CD14-positive monocyte (primary cell): ENCODE measurements around the gene URAD. TPM values are rescaled to one million over a fixed set of nuclear protein-coding genes. Genes with fewer than 3 reads are reported as not detected.

Source experiments
- DNase-seq, 3 donors: peaks; one replicate each; pipeline ENCODE4 v3.0.0-alpha.2; 2011 to 2022
- H2AFZ ChIP-seq: 2 replicates; pipeline ENCODE4 v1.6.0; 2012; ENCODE audit warnings: mild to moderate bottlenecking, low read depth, low read length, inconsistent platforms; ENCODE audit not compliant: insufficient read depth, poor library complexity, severe bottlenecking
- H3K27ac ChIP-seq, 2 donors: 1 replicate in 1 of 2; 2 replicates in 1 of 2; pipeline ENCODE4 v1.5.1; 2012 to 2013; ENCODE audit warnings: low read length in 2 of 2, control low read depth in 1 of 2, inconsistent platforms in 1 of 2, low read depth in 1 of 2, mild to moderate bottlenecking in 1 of 2
- H3K27me3 ChIP-seq, 2 donors: one replicate each; pipeline versions ENCODE4 v1.6.0 to v1.6.1; 2011 to 2013; ENCODE audit warnings: low read length in 2 of 2; ENCODE audit not compliant: control insufficient read depth in 2 of 2, insufficient read depth in 2 of 2
- H3K36me3 ChIP-seq, 2 donors: replicated peaks in 1 of 2; 1 replicate in 1 of 2; 2 replicates in 1 of 2; pipeline versions ENCODE4 v1.5.1 to v1.6.1; 2012 to 2013; ENCODE audit warnings: low read length in 2 of 2, control low read depth in 1 of 2, inconsistent platforms in 1 of 2, mild to moderate bottlenecking in 1 of 2; ENCODE audit not compliant: insufficient read depth in 2 of 2, control insufficient read depth in 1 of 2
- H3K4me1 ChIP-seq, 2 donors: 1 replicate in 1 of 2; 2 replicates in 1 of 2; pipeline versions ENCODE4 v1.5.1 to v1.6.1; 2012 to 2013; ENCODE audit warnings: low read length in 2 of 2, control low read depth in 1 of 2, inconsistent platforms in 1 of 2, mild to moderate bottlenecking in 1 of 2, moderate library complexity in 1 of 2; ENCODE audit not compliant: insufficient read depth in 2 of 2, control insufficient read depth in 1 of 2
- H3K4me2 ChIP-seq: replicated peaks from 2 replicates; pipeline ENCODE3; 2012; ENCODE audit warnings: low read length, moderate library complexity, mild to moderate bottlenecking; ENCODE audit not compliant: poor library complexity, severe bottlenecking; ENCODE audit errors: extremely low read depth
- H3K4me3 ChIP-seq, 3 experiments: fragments of 200-600 bp in 1 of 3; sonication (generic) in 1 of 3; replicated peaks in 1 of 3; 1 replicate in 2 of 3; 2 replicates in 1 of 3; pipeline ENCODE4 v1.5.1; 2011 to 2013; ENCODE audit warnings: low read length in 3 of 3, mild to moderate bottlenecking in 3 of 3, control low read depth in 2 of 3, low read depth in 2 of 3, inconsistent platforms in 1 of 3, moderate library complexity in 1 of 3
- H3K79me2 ChIP-seq: 2 replicates; pipeline ENCODE4 v1.6.0; 2012; ENCODE audit warnings: mild to moderate bottlenecking, control low read depth, inconsistent platforms, low read length, moderate library complexity; ENCODE audit not compliant: insufficient read depth
- H3K9ac ChIP-seq: 2 replicates; pipeline ENCODE4 v1.6.0; 2017; ENCODE audit warnings: low read length, mild to moderate bottlenecking; ENCODE audit not compliant: insufficient read depth, poor library complexity, severe bottlenecking
- H3K9me3 ChIP-seq, 2 donors: replicated peaks in 1 of 2; 1 replicate in 1 of 2; 2 replicates in 1 of 2; pipeline versions ENCODE4 v1.5.1 to v1.6.1; 2012 to 2013; ENCODE audit warnings: low read length in 2 of 2, control low read depth in 1 of 2; ENCODE audit not compliant: control insufficient read depth in 1 of 2, insufficient read depth in 1 of 2
- H4K20me1 ChIP-seq: 2 replicates; pipeline ENCODE4 v1.6.0; 2012; ENCODE audit warnings: mild to moderate bottlenecking, low read length, control low read depth, moderate library complexity; ENCODE audit not compliant: insufficient read depth
- H3K27ac Mint-ChIP-seq, 7 donors: one replicate each; pipeline ENCODE4 v1.8.0; 2020; ENCODE audit warnings: mild to moderate bottlenecking in 7 of 7, mixed read lengths in 7 of 7, moderate library complexity in 6 of 7, inconsistent platforms in 2 of 7
- H3K27me3 Mint-ChIP-seq, 3 donors: one replicate each; pipeline ENCODE4 v1.8.0; 2021 to 2022; ENCODE audit warnings: low read depth in 3 of 3, mild to moderate bottlenecking in 3 of 3, mixed read lengths in 3 of 3, moderate library complexity in 3 of 3, inconsistent platforms in 1 of 3
- H3K36me3 Mint-ChIP-seq, 2 donors: one replicate each; pipeline ENCODE4 v1.8.0; 2020; ENCODE audit warnings: mixed read lengths in 2 of 2, inconsistent platforms in 1 of 2, mild to moderate bottlenecking in 1 of 2
- H3K4me1 Mint-ChIP-seq: one replicate; pipeline ENCODE4 v1.8.0; 2020; ENCODE audit warnings: mild to moderate bottlenecking, mixed read lengths
- H3K4me3 Mint-ChIP-seq, 2 donors: one replicate each; pipeline ENCODE4 v1.8.0; 2020; ENCODE audit warnings: mild to moderate bottlenecking in 2 of 2, mixed read lengths in 2 of 2, moderate library complexity in 1 of 2
- H3K9me3 Mint-ChIP-seq, 7 donors: one replicate each; pipeline ENCODE4 v1.8.0; 2020 to 2022; ENCODE audit warnings: mixed read lengths in 7 of 7, mild to moderate bottlenecking in 6 of 7, moderate library complexity in 6 of 7, inconsistent platforms in 2 of 7
- CTCF ChIP-seq: fragments of 200-600 bp; IDR thresholded peaks from one replicate; pipeline ENCODE4 v1.8.0; 2022; ENCODE audit warnings: antibody characterized with exemption, mild to moderate bottlenecking
- WGBS: methylation state at CpG from one replicate; pipeline ENCODE4 v1.1.5; 2013; ENCODE audit warnings: missing lambda C conversion rate; ENCODE audit not compliant: insufficient coverage; 5-methylcytosine and 5-hydroxymethylcytosine counted together
- intact Hi-C, 2 donors: fragments of 100-400 bp; cut with micrococcal nuclease; formaldehyde crosslinking; loops; one replicate each; pipeline versions ENCODE4 v1.15.0 to v1.15.1; 2023
- polyA plus RNA-seq, 3 donors: library from polyadenylated mRNA; depleted of rRNA in 1 of 3; unstranded in 2 of 3; stranded (reverse) in 1 of 3; fragments of 300-500 nt in 2 of 3; fragments of >200 nt in 1 of 3; fragmentation: Illumina TruSeq in 2 of 3; gene quantifications; 1 replicate in 2 of 3; 2 replicates in 1 of 3; pipeline ENCODE4 v1.2.3, GENCODE V29; 2012 to 2021

URAD gene
- polyA plus RNA-seq, 3 donors: 0.12 TPM; not detected in 2

GRCh38 chr13:28031896-28032288 lies 43.4 kb upstream of the URAD start:
- no peak for TF ChIP-seq CTCF
- Histone ChIP-seq H4K20me1 (no peaks in the 10 kb centered on the region), H2AFZ (peak overlapping the region; percentile 75), H3K4me3 (peak overlapping the region in 1 of 3 experiments; percentile 57), H3K9me3 (no peaks in the 10 kb centered on the region), H3K27me3 (no peaks in the 10 kb centered on the region), H3K4me2 (peak overlapping the region; percentile 61), H3K9ac (peak overlapping the region; percentile 31), H3K36me3 (peaks cover 6 to 18% of the 10 kb centered on the region in 2 donors), H3K27ac (peak overlapping the region; percentile 70 to 83), H3K79me2 (no peaks in the 10 kb centered on the region), H3K4me1 (peaks cover 37 to 48% of the 10 kb centered on the region in 2 donors)
- Mint-ChIP-seq H3K27ac (peak overlapping the region; percentile 86 to 95 (median 91)), H3K27me3 (peaks cover 0 to 2% (median 0%) of the 10 kb centered on the region in 3 donors), H3K4me1 (peaks cover 39% of the 10 kb centered on the region), H3K9me3 (no peaks in the 10 kb centered on the region), H3K4me3 (peak overlapping the region; percentile 75 to 83), H3K36me3 (peaks cover 14 to 33% of the 10 kb centered on the region in 2 donors)
- intact Hi-C loops: loop anchor here in 1 of 2 donors (10.0 kb wide), 1 partner anchor 103 kb away; the partner anchor contains the start of gene PAN3
- peak; percentile 44 to 76 (median 63) for DNase-seq
- 0% methylated on average over 1 of the region's 5 CpGs for WGBS

- peak overlapping the region; percentile 86 to 95 (median 91) for H3K27ac Mint-ChIP-seq
- Histone ChIP-seq H2AFZ (peak overlapping the region; percentile 75), H4K20me1 (no peaks in the 10 kb centered on the region), H3K4me1 (peaks cover 37 to 48% of the 10 kb centered on the region in 2 donors), H3K9me3 (no peaks in the 10 kb centered on the region), H3K36me3 (peaks cover 6 to 23% of the 10 kb centered on the region in 2 donors), H3K9ac (peak overlapping the region; percentile 31), H3K27me3 (no peaks in the 10 kb centered on the region), H3K4me2 (peak overlapping the region; percentile 61), H3K27ac (peak overlapping the region; percentile 70 to 83), H3K79me2 (no peaks in the 10 kb centered on the region), H3K4me3 (peak overlapping the region in 1 of 3 experiments; percentile 57)
- peak overlapping the region; percentile 75 to 83 for H3K4me3 Mint-ChIP-seq
- TF ChIP-seq CTCF: no peak
- peak; percentile 70 to 83 (median 73) for DNase-seq
- peaks cover 0 to 2% (median 0%) of the 10 kb centered on the region in 3 donors for H3K27me3 Mint-ChIP-seq
- WGBS: 9% methylated on average over 9 of the region's 10 CpGs
- no peaks in the 10 kb centered on the region for H3K9me3 Mint-ChIP-seq
- intact Hi-C loops: loop anchor here in 1 of 2 donors (10.0 kb wide), 1 partner anchor 103 kb away; the partner anchor contains the start of gene PAN3
- peaks cover 18 to 37% of the 10 kb centered on the region in 2 donors for H3K36me3 Mint-ChIP-seq
- H3K4me1 Mint-ChIP-seq: peaks cover 39% of the 10 kb centered on the region
These were observed 42.9 kb upstream of the URAD start for GRCh38 chr13:28031220-28031895.
